ENCODE measurements around the gene ACOXL.

The ACOXL gene

GRCh38 chr2:111118981-111119821 lies 386.8 kb downstream of the ACOXL start:
- peak; percentile 36 to 43 for DNase-seq

GRCh38 chr2:111119822-111120252 lies 387.5 kb downstream of the ACOXL start:
- DNase-seq: peak in 1 of 2 experiments; percentile 27

- DNase-seq: peak; percentile 89 to 91
Measured at GRCh38 chr2:111120253-111121027, 388.1 kb downstream of the ACOXL start, which contains the start of gene BCL2L11. BCL2L11 (plus strand) TSS chr2:111120914; CDS start chr2:111123746, 2,832 bp downstream.

- DNase-seq: peak; percentile 38 to 48
Measured at GRCh38 chr2:111121028-111121827, 388.9 kb downstream of the ACOXL start.

- DNase-seq: peak; percentile 72 to 77
Measured at GRCh38 chr2:111121828-111122630, 389.7 kb downstream of the ACOXL start.

GRCh38 chr2:111122631-111123421 lies 390.5 kb downstream of the ACOXL start:
- DNase-seq: peak in 1 of 2 experiments; percentile 32

GRCh38 chr2:111123751-111124150 lies 391.4 kb downstream of the ACOXL start:
- no peak for DNase-seq

- DNase-seq: no peak
Measured at GRCh38 chr2:111126581-111126980, 394.2 kb downstream of the ACOXL start.

GRCh38 chr2:111127351-111127750 lies 395.0 kb downstream of the ACOXL start:
- no peak for DNase-seq

GRCh38 chr2:111128096-111128495 lies 395.7 kb downstream of the ACOXL start:
- no peak for DNase-seq

- no peak for DNase-seq
Measured at GRCh38 chr2:111133603-111134002, 401.2 kb downstream of the ACOXL start.

GRCh38 chr2:111134055-111134454 lies 401.7 kb downstream of the ACOXL start:
- no peak for DNase-seq

- DNase-seq: no peak
Measured at GRCh38 chr2:111135237-111135909, 403.0 kb downstream of the ACOXL start.

- no peak for DNase-seq
Measured at GRCh38 chr2:111135910-111136297, 403.5 kb downstream of the ACOXL start.

GRCh38 chr2:111138839-111139238 lies 406.5 kb downstream of the ACOXL start:
- no peak for DNase-seq

- DNase-seq: no peak
Measured at GRCh38 chr2:111139637-111140317, 407.4 kb downstream of the ACOXL start.

GRCh38 chr2:111140815-111141214 lies 408.4 kb downstream of the ACOXL start:
- DNase-seq: no peak

GRCh38 chr2:111142101-111142500 lies 409.7 kb downstream of the ACOXL start:
- DNase-seq: no peak

GRCh38 chr2:111143107-111143842 lies 410.9 kb downstream of the ACOXL start:
- no peak for DNase-seq
